Liver (tissue), 9 donors: ENCODE data around the gene LRRFIP1. TPM values are rescaled to one million over a fixed set of nuclear protein-coding genes. Genes with fewer than 3 reads are reported as not detected.

Experiments used
- DNase-seq: peaks from one replicate; pipeline ENCODE4 v3.0.0-alpha.2; 2017; ENCODE audit warnings: low spot score
- H3K27ac ChIP-seq, 2 donors: one replicate each; pipeline ENCODE4 v1.7.0; 2013; ENCODE audit warnings: inconsistent platforms in 2 of 2, low read length in 2 of 2, control low read depth in 1 of 2, low read depth in 1 of 2, mild to moderate bottlenecking in 1 of 2
- H3K27me3 ChIP-seq, 4 donors: one replicate each; pipeline versions ENCODE4 v1.6.1 to v1.7.0; 2013; ENCODE audit warnings: low read length in 3 of 4, inconsistent platforms in 1 of 4, mild to moderate bottlenecking in 1 of 4, moderate library complexity in 1 of 4; ENCODE audit not compliant: control insufficient read depth in 4 of 4, insufficient read depth in 4 of 4
- H3K36me3 ChIP-seq, 4 donors: one replicate each; pipeline versions ENCODE4 v1.6.1 to v1.7.0; 2013; ENCODE audit warnings: low read length in 3 of 4, mild to moderate bottlenecking in 3 of 4, low read depth in 1 of 4, moderate library complexity in 1 of 4; ENCODE audit not compliant: control insufficient read depth in 4 of 4, insufficient read depth in 3 of 4
- H3K4me1 ChIP-seq, 4 donors: one replicate each; pipeline versions ENCODE4 v1.6.1 to v1.7.0; 2013; ENCODE audit warnings: low read length in 3 of 4, mild to moderate bottlenecking in 3 of 4, moderate library complexity in 1 of 4; ENCODE audit not compliant: control insufficient read depth in 4 of 4, insufficient read depth in 4 of 4
- H3K4me3 ChIP-seq, 3 donors: one replicate each; pipeline versions ENCODE4 v1.6.1 to v1.7.0; 2013; ENCODE audit warnings: low read length in 3 of 3, control low read depth in 1 of 3, low read depth in 1 of 3, mild to moderate bottlenecking in 1 of 3
- H3K9ac ChIP-seq, 2 donors: one replicate each; pipeline ENCODE4 v1.7.0; 2013; ENCODE audit warnings: low read length in 2 of 2, mild to moderate bottlenecking in 2 of 2, moderate library complexity in 2 of 2, control low read depth in 1 of 2, low read depth in 1 of 2
- H3K9me3 ChIP-seq, 4 donors: one replicate each; pipeline versions ENCODE4 v1.6.1 to v1.7.0; 2013; ENCODE audit warnings: low read length in 3 of 4; ENCODE audit not compliant: control insufficient read depth in 4 of 4
- FOXA1 ChIP-seq: IDR thresholded peaks from 2 replicates; pipeline ENCODE4 v1.6.1; 2016; ENCODE audit warnings: antibody characterized with exemption
- GABPA ChIP-seq, 2 donors: IDR thresholded peaks in 1 of 2; conservative IDR thresholded peaks in 1 of 2; 2 replicates each; pipeline ENCODE4 v1.6.1; 2016; ENCODE audit warnings: antibody characterized with exemption in 2 of 2, mild to moderate bottlenecking in 1 of 2, moderate library complexity in 1 of 2
- HNF4G ChIP-seq: IDR thresholded peaks from 2 replicates; pipeline ENCODE4 v1.6.1; 2016; ENCODE audit warnings: antibody characterized with exemption
- JUND ChIP-seq, 2 donors: IDR thresholded peaks; 2 replicates each; pipeline ENCODE4 v1.6.1; 2016; ENCODE audit warnings: antibody characterized with exemption in 2 of 2
- RAD21 ChIP-seq, 2 donors: IDR thresholded peaks; 2 replicates each; pipeline ENCODE4 v1.6.1; 2016; ENCODE audit warnings: antibody characterized with exemption in 2 of 2, mild to moderate bottlenecking in 2 of 2
- RXRA ChIP-seq, 2 donors: IDR thresholded peaks; 2 replicates each; pipeline ENCODE4 v1.6.1; 2017 to 2018; ENCODE audit warnings: antibody characterized with exemption in 2 of 2, mild to moderate bottlenecking in 1 of 2
- SP1 ChIP-seq: IDR thresholded peaks from 2 replicates; pipeline ENCODE4 v1.6.1; 2018; ENCODE audit warnings: antibody characterized with exemption, mild to moderate bottlenecking
- YY1 ChIP-seq: IDR thresholded peaks from 2 replicates; pipeline ENCODE4 v1.6.1; 2016; ENCODE audit warnings: antibody characterized with exemption, mild to moderate bottlenecking
- WGBS: extraction: QIAGEN DNeasy Blood & Tissue Kit; methylation state at CpG from one replicate; pipeline ENCODE4 v1.1.7; 2013; 5-methylcytosine and 5-hydroxymethylcytosine counted together
- polyA plus RNA-seq, 2 donors: library from polyadenylated mRNA; stranded (reverse) in 1 of 2; unstranded in 1 of 2; fragments of 200-250 nt in 1 of 2; fragments of >200 nt in 1 of 2; fragmentation: Nextera tagmentation in 1 of 2; extraction: Ambion mirVana in 1 of 2; gene quantifications; one replicate each; pipeline versions ENCODE4 v1.2.1 to v1.2.3, GENCODE V29; 2013 to 2015
- total RNA-seq, 2 donors: library from RNA; depleted of rRNA; stranded (reverse); fragments of >200 nt; gene quantifications; one replicate each; pipeline ENCODE4 v1.2.3, GENCODE V29; 2014
- TF ChIP-seq, protein P1 (sequence below): IDR thresholded peaks from 2 replicates; pipeline ENCODE4 v1.6.1; 2016; ENCODE audit warnings: antibody characterized with exemption, mild to moderate bottlenecking
- TF ChIP-seq, protein P2 (sequence below): IDR thresholded peaks from 2 replicates; pipeline ENCODE4 v1.6.1; 2016; ENCODE audit warnings: antibody characterized with exemption
- donor health status: healthy.
- donor health status: healthy.
- donor health status: healthy.
- donor health status: healthy.
- donor health status: healthy.

Gene LRRFIP1
- total and polyA plus RNA-seq, 4 donors = 13.3 to 56.1 (median 39.1) TPM

DNA sequence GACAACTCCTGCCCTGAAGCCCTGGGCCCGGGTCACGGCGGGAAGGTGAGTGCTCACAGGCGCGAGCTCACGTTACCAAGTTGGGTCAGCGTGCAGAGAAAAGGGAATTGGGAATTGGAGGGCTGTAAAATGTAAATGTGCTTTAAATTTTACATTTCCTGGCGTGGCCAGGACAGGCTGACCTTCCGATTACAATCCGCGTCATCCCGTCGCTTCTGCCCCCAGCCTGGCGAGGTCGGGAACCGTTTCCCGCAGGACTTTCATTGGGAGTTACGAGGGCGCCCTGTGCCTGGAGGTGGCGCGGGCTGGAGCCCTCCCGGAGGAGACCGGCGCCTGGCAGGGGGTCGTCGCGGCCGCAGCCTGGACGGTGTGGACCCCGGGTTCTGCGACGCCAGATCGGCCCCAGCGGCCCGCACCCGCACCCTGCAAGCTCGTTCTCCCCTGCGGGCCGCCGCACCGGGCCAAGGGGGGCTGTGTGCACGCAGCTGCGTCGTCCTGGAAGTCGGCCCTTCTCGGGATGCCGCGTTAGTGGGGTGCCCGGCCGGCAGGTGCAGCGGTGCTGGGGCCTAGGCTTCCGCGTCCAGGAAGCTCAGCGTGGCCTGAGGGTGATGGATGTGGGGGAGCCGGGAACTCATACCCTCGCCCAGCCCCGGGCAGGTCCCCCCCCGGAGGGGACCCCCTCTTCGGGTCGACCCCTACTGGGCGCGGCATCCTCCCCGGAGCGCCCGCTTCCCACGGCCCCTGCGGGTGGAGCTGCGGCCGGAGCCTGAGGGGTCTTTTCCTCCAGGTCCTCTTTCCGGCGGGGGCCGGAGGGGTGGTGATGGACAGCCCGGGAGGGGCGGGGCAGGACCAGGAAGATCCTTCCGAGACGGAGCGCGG lies 63.9 kb downstream of the LRRFIP1 start:
- no peaks in the 10 kb centered on the region for H3K27me3 ChIP-seq
- no peaks in the 10 kb centered on the region for H3K9me3 ChIP-seq
- peak overlapping the region in 1 of 2 donors; percentile 16 for H3K9ac ChIP-seq
- no peaks in the 10 kb centered on the region for H3K36me3 ChIP-seq
- peak overlapping the region; percentile 72 to 76 for H3K27ac ChIP-seq
- no peak for DNase-seq
- WGBS = 12% methylated on average over 78 of the region's 78 CpGs
- H3K4me3 ChIP-seq = peak overlapping the region; percentile 38 to 70 (median 66)
- peaks cover 4 to 19% (median 12%) of the 10 kb centered on the region in 4 donors for H3K4me1 ChIP-seq
- TF ChIP-seq FOXA1 (no peak), RAD21 (IDR thresholded peaks at IDR 0.05) (no peak), HNF4G (no peak), SP1 (no peak), JUND (IDR thresholded peaks at IDR 0.05) (no peak), RXRA (IDR thresholded peaks at IDR 0.05) (peak in 1 of 2 donors; percentile 10), GABPA (IDR thresholded peaks at IDR 0.05 in 1 of 2, conservative IDR thresholded peaks at IDR 0.05 in 1 of 2) (no peak)
- TF ChIP-seq, protein P1, sequence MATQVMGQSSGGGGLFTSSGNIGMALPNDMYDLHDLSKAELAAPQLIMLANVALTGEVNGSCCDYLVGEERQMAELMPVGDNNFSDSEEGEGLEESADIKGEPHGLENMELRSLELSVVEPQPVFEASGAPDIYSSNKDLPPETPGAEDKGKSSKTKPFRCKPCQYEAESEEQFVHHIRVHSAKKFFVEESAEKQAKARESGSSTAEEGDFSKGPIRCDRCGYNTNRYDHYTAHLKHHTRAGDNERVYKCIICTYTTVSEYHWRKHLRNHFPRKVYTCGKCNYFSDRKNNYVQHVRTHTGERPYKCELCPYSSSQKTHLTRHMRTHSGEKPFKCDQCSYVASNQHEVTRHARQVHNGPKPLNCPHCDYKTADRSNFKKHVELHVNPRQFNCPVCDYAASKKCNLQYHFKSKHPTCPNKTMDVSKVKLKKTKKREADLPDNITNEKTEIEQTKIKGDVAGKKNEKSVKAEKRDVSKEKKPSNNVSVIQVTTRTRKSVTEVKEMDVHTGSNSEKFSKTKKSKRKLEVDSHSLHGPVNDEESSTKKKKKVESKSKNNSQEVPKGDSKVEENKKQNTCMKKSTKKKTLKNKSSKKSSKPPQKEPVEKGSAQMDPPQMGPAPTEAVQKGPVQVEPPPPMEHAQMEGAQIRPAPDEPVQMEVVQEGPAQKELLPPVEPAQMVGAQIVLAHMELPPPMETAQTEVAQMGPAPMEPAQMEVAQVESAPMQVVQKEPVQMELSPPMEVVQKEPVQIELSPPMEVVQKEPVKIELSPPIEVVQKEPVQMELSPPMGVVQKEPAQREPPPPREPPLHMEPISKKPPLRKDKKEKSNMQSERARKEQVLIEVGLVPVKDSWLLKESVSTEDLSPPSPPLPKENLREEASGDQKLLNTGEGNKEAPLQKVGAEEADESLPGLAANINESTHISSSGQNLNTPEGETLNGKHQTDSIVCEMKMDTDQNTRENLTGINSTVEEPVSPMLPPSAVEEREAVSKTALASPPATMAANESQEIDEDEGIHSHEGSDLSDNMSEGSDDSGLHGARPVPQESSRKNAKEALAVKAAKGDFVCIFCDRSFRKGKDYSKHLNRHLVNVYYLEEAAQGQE = no peak

DNA sequence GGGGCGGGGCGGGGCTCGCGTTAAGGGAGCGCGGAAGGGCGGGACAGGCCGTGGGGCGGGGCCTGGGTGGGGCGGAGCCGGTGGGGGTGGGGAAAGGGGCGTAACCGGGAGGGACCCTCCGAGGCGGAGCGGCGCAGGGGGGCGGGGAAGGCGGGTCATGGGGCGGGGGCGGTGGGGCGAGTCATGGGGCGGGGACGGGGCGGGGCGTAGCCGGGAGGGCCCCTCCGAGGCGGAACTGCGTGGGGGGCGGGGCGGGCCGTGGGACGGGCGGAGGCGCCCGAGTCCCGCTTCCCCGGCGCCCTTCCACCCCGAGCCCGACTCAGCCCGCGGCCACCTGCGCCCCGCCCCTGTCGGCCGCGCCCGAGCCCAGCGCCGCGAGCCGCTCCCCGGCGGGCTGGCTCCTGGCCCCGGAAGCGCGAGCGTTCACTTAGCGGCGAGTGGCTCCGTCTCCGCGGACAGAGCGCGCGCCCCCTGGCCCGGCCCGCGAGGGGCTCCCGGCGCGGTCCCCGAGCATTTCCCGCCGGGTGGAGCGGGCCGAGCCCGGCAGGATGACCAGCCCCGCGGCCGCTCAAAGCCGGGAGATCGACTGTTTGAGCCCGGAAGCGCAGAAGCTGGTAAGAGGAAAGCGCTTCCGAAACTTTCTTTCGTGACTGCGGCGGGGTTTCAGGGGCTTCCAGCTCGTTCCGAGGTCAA lies 64.7 kb downstream of the LRRFIP1 start:
- H3K27me3 ChIP-seq = no peaks in the 10 kb centered on the region
- TF ChIP-seq YY1 = no peak
- no peak for TF ChIP-seq JUND (IDR thresholded peaks at IDR 0.05)
- TF ChIP-seq, protein P2, sequence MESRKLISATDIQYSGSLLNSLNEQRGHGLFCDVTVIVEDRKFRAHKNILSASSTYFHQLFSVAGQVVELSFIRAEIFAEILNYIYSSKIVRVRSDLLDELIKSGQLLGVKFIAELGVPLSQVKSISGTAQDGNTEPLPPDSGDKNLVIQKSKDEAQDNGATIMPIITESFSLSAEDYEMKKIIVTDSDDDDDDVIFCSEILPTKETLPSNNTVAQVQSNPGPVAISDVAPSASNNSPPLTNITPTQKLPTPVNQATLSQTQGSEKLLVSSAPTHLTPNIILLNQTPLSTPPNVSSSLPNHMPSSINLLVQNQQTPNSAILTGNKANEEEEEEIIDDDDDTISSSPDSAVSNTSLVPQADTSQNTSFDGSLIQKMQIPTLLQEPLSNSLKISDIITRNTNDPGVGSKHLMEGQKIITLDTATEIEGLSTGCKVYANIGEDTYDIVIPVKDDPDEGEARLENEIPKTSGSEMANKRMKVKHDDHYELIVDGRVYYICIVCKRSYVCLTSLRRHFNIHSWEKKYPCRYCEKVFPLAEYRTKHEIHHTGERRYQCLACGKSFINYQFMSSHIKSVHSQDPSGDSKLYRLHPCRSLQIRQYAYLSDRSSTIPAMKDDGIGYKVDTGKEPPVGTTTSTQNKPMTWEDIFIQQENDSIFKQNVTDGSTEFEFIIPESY = no peak
- no peaks in the 10 kb centered on the region for H3K36me3 ChIP-seq
- H3K27ac ChIP-seq = peak overlapping the region; percentile 91 to 96
- peak overlapping the region; percentile 72 to 92 for H3K9ac ChIP-seq
- DNase-seq = peak; percentile 98
- no peaks in the 10 kb centered on the region for H3K9me3 ChIP-seq
- H3K4me3 ChIP-seq = peak overlapping the region; percentile 70 to 84 (median 77)
- WGBS = 1% methylated on average over 94 of the region's 94 CpGs
- peaks cover 4 to 26% (median 13%) of the 10 kb centered on the region in 4 donors for H3K4me1 ChIP-seq
